GM18909 (cell line): Measurements from ENCODE around the gene C13orf42.
A peak's percentile ranks its signal among the peaks of the same experiment; 100 is the strongest.

Source experiments
- ATAC-seq: cut with Tn5 transposase; IDR thresholded peaks from one replicate; pipeline ENCODE4 v1.9.1; 2021; ENCODE audit warnings: mild to moderate bottlenecking; ENCODE audit not compliant: unreplicated experiment, poor library complexity

The C13orf42 gene

GRCh38 chr13:51111174-51111573 lies at the start of gene C13orf42:
TSS of gene C13orf42 (minus strand) at chr13:51111274. CDS start at chr13:51111209, 65 bp downstream.
- no peak for ATAC-seq

GRCh38 chr13:51158880-51159518 lies 47.9 kb upstream of the C13orf42 start:
- ATAC-seq = no peak

DNA sequence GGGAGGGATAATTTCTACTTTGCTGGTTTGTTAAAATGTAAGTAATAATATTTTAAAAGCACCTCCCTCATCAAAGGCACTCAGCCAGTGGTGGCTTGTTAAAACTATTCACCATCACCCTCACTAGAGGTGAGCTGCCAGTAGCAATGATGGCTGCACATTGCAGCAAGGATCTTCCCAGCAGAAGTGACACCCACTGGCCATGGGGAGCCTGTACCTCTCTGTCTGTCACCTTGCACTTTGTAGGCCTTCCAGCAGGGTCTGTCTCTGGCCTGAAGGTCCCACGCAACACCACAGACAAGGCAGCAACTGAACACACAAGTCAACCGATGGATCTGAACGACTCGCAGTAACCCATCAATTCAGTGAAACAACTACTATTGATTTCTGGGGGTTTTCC lies 47.3 kb upstream of the C13orf42 start:
- ATAC-seq = no peak

DNA sequence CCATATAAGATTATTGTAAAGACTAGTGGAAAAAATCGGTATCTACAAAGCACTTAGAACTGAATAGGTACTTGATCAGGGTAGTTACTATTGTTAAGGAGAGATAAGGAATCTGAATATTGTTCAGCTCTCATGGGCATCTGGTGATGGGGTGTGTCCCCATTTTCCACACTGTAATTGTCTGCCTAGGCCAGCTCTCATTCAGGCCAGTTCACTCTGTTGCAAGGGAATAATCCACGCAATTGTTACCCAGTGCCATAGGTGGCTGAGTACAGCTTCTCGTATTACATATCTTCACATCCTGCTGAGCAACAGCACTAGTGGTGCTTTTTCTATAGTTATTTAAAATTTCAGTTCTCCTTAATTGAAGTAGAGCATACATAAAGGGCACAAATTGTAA lies 45.6 kb upstream of the C13orf42 start:
- no peak for ATAC-seq

GRCh38 chr13:51155776-51156515 lies 44.9 kb upstream of the C13orf42 start:
- ATAC-seq = no peak

DNA sequence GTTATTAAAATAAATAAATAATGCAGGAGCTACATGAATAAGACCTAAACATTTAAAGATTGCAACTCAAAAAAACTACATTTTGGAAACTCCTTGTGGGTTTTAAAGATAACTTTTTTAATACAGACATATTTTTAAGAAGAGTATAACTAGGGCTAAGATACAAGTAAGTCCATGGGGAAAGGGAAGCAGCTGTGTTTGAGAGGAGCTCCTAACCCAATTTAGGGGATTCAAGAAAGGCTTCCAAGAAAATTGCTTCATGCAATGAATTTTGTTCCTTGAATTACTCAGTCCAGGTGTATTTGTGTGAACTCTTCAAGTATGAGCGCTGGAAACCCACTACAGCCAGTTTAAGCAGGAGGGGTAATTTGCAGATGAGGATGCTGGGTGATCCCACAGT lies 44.1 kb upstream of the C13orf42 start:
- ATAC-seq = no peak

DNA sequence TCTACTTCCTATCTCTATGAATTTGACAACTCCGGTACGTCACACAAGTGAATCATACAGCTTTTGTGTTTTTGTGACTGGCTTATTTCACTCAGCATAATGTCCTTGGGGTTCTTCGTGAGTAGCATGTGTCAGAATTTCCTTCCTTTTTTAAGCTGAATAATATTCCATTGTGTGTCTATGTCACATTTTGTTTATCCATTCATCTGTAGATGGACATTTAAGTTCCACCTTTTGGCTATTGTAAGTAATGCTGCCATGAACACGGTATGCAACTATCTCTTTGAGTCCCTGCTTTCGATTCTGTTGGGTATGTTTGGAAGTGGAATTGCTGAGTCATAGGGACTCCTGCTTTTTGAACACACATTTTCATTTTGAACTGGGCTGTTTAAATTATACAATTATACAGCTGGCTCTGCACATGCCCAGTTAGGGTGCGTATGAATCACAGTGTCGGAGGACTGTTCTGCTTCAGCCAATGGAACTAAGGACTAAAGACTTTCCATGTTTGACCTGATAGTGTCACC lies 43.0 kb upstream of the C13orf42 start:
- ATAC-seq = no peak

DNA sequence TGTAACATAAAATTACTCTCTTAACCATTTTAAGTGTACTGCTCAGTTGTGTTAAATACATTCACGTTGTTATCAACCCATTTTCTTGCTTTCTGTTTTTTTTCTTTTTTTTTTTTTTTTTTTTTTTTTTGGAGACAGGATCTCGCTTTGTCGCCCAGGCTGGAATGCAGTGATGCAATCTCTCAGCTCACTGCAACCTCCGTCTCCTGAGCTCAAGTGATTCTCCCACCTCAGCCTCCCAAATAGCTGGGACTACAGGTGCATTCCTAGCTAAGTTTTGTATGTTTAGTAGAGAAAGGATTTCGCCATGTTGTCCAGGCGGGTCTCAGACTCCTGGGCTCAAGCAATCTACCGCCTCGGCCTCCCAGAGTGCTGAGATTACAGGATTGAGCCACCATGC lies 42.5 kb upstream of the C13orf42 start:
- no peak for ATAC-seq

DNA sequence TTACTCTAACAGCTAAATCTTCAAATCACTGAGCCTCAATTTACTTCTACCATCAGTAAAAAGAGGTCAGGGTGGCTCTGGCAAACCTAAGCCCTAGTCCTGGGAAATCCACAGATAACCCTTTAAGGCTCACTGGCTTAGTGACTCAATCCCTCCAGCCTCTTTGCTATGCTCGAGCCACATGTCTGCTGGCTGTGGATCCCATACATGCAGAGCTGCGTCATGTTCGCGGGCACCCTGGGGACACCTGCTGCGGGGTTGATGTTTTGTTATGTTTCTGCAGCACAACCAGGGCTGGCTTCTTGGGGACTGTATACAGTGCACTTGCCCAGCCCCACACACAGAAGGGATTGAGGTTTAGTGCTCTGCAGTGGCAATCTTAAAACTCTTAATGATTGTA lies 41.6 kb upstream of the C13orf42 start:
- ATAC-seq = no peak

GRCh38 chr13:51151463-51151862 lies 40.4 kb upstream of the C13orf42 start:
- ATAC-seq = no peak

DNA sequence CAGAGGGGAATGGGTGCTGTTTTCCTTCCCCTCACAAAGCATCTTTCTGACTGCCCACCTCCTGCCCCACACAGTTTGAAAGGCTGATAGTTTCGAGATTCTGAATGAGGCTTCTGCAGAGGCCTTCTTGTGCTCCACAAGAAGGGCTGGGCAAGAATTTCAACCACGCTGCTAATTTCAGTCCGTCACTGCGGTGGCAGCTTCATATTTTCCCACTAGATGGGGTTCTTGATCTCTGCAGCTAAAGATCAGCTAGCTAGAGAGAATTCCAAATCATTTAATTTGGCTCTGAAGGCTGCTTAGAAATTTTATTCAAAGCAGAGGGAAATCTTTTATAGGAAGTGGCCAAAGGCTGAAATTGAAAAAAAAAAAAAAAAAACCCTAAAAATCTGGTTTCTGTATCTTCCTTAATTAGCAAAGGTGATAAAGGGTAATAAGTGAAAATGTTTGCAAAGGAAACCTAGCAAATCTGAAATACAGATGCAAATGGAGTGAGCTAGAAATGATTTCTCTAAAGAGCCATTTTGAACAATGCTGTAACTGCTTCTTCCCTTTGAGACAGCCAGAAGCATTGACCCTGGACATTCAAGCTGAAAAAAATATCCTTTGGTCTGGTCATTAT lies 38.0 kb upstream of the C13orf42 start:
- ATAC-seq = no peak

DNA sequence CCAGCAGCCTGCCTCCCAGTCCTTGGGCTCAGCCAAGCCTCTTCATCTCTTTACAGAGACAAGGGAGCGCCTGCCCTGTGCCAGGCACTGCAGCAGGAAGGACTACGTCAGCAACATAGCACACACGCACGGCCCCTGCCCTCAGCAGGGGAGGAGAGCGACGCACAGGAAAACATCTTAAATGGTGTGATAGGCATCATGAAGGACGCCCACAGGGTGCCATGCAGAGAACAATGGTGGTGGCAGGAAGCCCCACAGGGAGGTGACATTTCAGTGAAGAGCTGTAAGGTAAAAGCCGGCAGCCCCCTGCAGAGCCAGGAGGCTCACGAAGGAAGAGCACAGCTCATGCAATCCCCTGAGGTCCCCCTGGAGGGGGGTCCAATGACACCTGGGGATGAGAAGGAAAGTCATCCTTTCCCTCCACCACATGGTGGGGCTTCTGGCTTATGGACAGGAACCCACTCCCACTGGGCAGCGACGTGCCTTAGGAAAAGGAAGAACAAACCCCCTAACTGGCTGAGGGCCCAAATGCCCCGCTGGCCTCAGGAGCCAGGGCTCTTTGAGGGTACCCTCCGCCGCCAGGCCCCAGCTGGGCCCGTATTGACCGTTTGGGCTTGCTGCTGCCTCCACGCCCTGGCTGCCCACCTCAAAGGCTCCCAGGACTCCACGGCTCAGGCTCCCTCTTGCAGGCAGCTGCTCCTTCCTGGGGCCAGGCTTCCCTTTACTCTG lies 37.3 kb upstream of the C13orf42 start:
- no peak for ATAC-seq

DNA sequence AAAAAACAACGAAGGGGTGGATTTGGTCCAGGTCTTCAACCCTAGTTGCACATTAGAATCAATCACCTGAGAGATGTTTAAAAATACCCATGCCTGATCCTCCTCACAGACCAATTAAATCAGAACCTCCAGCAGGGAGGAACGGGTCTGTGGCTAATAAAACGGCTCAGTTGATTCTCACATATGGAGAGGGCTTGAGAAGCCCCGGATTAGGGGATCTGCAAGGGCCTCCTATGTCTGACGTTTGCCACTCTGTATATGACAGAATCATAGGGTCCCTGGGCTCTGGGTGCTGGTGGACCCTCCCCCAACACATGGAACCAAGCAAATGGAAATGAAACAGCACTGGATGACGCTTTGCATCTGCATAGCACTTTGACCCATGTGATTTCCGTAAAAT lies 36.7 kb upstream of the C13orf42 start:
- no peak for ATAC-seq

- ATAC-seq = no peak
These were observed 35.6 kb upstream of the C13orf42 start for GRCh38 chr13:51146667-51147066.

GRCh38 chr13:51137250-51137649 lies 26.2 kb upstream of the C13orf42 start:
- no peak for ATAC-seq

DNA sequence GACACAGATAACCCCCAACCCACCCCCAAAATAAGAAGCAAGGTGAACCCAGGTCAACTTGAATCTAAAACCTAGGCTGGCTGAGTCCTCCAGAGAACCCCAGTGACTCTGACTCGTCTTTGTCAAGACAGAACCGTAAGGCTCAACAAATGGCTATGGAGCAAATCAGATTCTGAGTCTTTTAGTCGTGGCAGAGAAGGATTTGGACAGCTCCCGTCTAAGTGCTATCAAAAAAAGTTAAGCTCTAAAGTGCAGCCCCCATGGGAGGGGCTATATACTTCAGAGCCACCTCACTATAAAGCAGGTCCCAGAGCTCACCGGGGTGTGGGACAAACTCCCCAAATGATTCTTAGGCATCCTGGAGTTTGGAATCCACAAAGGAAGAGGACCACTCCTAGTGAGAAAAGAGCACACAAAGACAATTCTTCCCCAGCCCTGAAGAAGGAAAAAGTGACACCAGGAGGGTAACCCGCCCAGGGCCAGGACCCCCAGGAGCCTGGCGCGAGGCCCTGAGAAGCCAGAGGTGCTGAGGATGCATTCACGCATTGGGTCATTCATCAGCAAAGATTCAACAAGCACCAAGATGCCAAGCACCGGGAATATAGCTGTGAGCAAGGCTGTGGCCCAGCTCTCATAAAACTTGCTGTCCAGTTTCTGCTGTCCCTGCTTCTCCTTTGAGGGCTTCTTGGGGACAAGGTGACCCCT lies 25.4 kb upstream of the C13orf42 start:
- ATAC-seq = no peak

GRCh38 chr13:51134763-51135365 lies 23.8 kb upstream of the C13orf42 start:
- ATAC-seq = no peak

DNA sequence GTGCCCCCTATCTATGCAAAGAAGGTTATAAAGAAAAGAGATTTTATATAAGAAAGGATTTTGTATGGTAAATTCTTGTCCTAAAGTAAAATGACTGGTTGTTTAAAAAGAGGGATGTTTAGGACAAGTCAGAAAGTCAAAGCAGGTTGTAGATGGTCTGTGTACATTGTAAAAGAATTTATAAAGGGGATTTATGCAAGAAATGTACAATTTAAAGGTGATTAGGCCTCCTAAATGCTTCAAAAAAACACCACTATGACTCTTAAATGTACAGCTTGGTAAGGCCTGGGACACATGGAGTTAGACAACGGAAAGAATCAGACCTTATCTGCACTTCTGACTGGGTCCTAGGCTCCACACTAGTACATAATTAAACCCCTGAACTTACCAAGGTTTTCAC lies 19.3 kb upstream of the C13orf42 start:
- ATAC-seq = no peak

- ATAC-seq = peak; percentile 90
These were observed 14.6 kb upstream of the C13orf42 start for GRCh38 chr13:51125495-51126226.
